CD4-positive, alpha-beta T cell (primary cell): ENCODE data around the gene MYB. TPM values are rescaled to one million over a fixed set of nuclear protein-coding genes. Genes with fewer than 3 reads are reported as not detected.
A peak's percentile ranks its signal among the peaks of the same experiment; 100 is the strongest.

ENCODE experiments used
- ATAC-seq: fragments of 200-7000 bp; cut with Tn5 transposase; one replicate; pipeline ENCODE4 v1.10.0; 2022; ENCODE audit warnings: mild to moderate bottlenecking; ENCODE audit not compliant: poor library complexity
- CTCF ChIA-PET: fragments of 350-600 bp; sonication (Branson Sonifier 250); formaldehyde crosslinking; loops from one replicate; lab custom pipeline; 2021; ENCODE audit warnings: antibody characterized with exemption, inconsistent platforms; lab: Charles Lee
- POLR2A ChIA-PET: fragments of 350-600 bp; sonication (Branson Sonifier 250); formaldehyde crosslinking; loops from one replicate; lab custom pipeline; 2021; ENCODE audit warnings: antibody characterized with exemption, inconsistent platforms; lab: Charles Lee
- DNase-seq, 14 experiments: peaks; one replicate each; pipeline ENCODE4 v3.0.0-alpha.2; 2013 to 2020; ENCODE audit warnings: mixed read lengths in 2 of 14
- H3K27ac ChIP-seq, 2 donors: one replicate each; pipeline versions ENCODE4 v1.5.1 to v1.7.0; 2013; ENCODE audit warnings: low read length in 2 of 2, low read depth in 1 of 2, mild to moderate bottlenecking in 1 of 2
- H3K27me3 ChIP-seq, 2 experiments: 1 replicate in 1 of 2; 2 replicates in 1 of 2; pipeline versions ENCODE4 v1.6.1 to v1.7.0; 2013; ENCODE audit warnings: low read length in 2 of 2, control low read depth in 1 of 2, mild to moderate bottlenecking in 1 of 2, moderate library complexity in 1 of 2; ENCODE audit not compliant: insufficient read depth in 2 of 2, control insufficient read depth in 1 of 2
- H3K36me3 ChIP-seq: one replicate; pipeline ENCODE4 v1.6.1; 2013; ENCODE audit warnings: low read length, control low read depth; ENCODE audit not compliant: insufficient read depth
- H3K4me1 ChIP-seq: one replicate; pipeline ENCODE4 v1.6.1; 2013; ENCODE audit warnings: low read length, control low read depth; ENCODE audit not compliant: insufficient read depth
- H3K4me3 ChIP-seq: one replicate; pipeline ENCODE4 v1.5.1; 2013; ENCODE audit warnings: mild to moderate bottlenecking, low read length, moderate library complexity
- H3K9me3 ChIP-seq, 2 experiments: 1 replicate in 1 of 2; 2 replicates in 1 of 2; pipeline versions ENCODE4 v1.6.1 to v1.7.0; 2013; ENCODE audit warnings: low read length in 2 of 2, mild to moderate bottlenecking in 2 of 2, control low read depth in 1 of 2, moderate library complexity in 1 of 2; ENCODE audit not compliant: control insufficient read depth in 1 of 2, insufficient read depth in 1 of 2
- H3K27ac Mint-ChIP-seq: one replicate; pipeline ENCODE4 v1.8.0; 2020; ENCODE audit warnings: mixed read lengths
- H3K27me3 Mint-ChIP-seq: one replicate; pipeline ENCODE4 v1.8.0; 2021; ENCODE audit warnings: mixed read lengths
- H3K36me3 Mint-ChIP-seq: one replicate; pipeline ENCODE4 v1.8.0; 2021; ENCODE audit warnings: low read depth, mixed read lengths
- H3K4me1 Mint-ChIP-seq: one replicate; pipeline ENCODE4 v1.8.0; 2021; ENCODE audit warnings: low read depth, mixed read lengths
- H3K4me3 Mint-ChIP-seq: one replicate; pipeline ENCODE4 v1.8.0; 2020; ENCODE audit warnings: mild to moderate bottlenecking, mixed read lengths
- H3K9me3 Mint-ChIP-seq: one replicate; pipeline ENCODE4 v1.8.0; 2020; ENCODE audit warnings: mixed read lengths
- CTCF ChIP-seq: fragments of 200-600 bp; IDR thresholded peaks from one replicate; pipeline ENCODE4 v1.8.0; 2022; ENCODE audit warnings: antibody characterized with exemption, mild to moderate bottlenecking
- intact Hi-C, 2 experiments: fragments of 100-400 bp; cut with DNase I in 1 of 2; cut with micrococcal nuclease in 1 of 2; formaldehyde crosslinking; loops; one replicate each; pipeline versions ENCODE4 v1.15.1 to v1.9.0; 2023 to 2025; cut with DNase I, micrococcal nuclease
- total RNA-seq, 174 experiments: library from RNA in 2 of 174; stranded (reverse) in 2 of 174; gene quantifications; one replicate each; pipeline ENCODE4 v1.2.3 and lab custom pipeline; 2021 to 2026

MYB gene
- total RNA-seq, 2 experiments from 2014 or later, result 2.0 to 2.6 TPM

GRCh38 chr6:135195041-135195440, 13.9 kb downstream of the MYB start:
- H3K27me3 ChIP-seq, result no peaks in the 10 kb centered on the region
- no peak overlapping the region for H3K27ac Mint-ChIP-seq
- H3K36me3 ChIP-seq, result no peaks in the 10 kb centered on the region
- ATAC-seq (no peak), DNase-seq (no peak)
- H3K36me3 Mint-ChIP-seq, result peaks cover 59% of the 10 kb centered on the region
- H3K9me3 ChIP-seq, result no peaks in the 10 kb centered on the region
- H3K27ac ChIP-seq, result no peak overlapping the region
- ChIA-PET POLR2A (interaction anchor here (0.9 kb wide), 1 partner anchor 140 kb away, joined by 3 read pairs; the partner anchor contains the start of gene HBS1L), CTCF (no interaction called here)
- peaks cover 10% of the 10 kb centered on the region for H3K4me1 ChIP-seq
- H3K4me1 Mint-ChIP-seq, result peaks cover 27% of the 10 kb centered on the region
- H3K9me3 Mint-ChIP-seq, result no peaks in the 10 kb centered on the region
- intact Hi-C loops, result no loop called here
- no peak overlapping the region for H3K4me3 ChIP-seq
- TF ChIP-seq CTCF, result no peak
- H3K4me3 Mint-ChIP-seq, result no peak overlapping the region
- H3K27me3 Mint-ChIP-seq, result no peaks in the 10 kb centered on the region

GRCh38 chr6:135195522-135195921, 14.4 kb downstream of the MYB start:
- Histone ChIP-seq H3K4me1 (peaks cover 10% of the 10 kb centered on the region), H3K4me3 (no peak overlapping the region)
- no peak for ATAC-seq

GRCh38 chr6:135196739-135197510, 15.8 kb downstream of the MYB start:
- Histone ChIP-seq H3K4me1 (peaks cover 10% of the 10 kb centered on the region), H3K4me3 (no peak overlapping the region), H3K36me3 (no peaks in the 10 kb centered on the region), H3K9me3 (no peaks in the 10 kb centered on the region), H3K27me3 (no peaks in the 10 kb centered on the region), H3K27ac (no peak overlapping the region)
- no peaks in the 10 kb centered on the region for H3K9me3 Mint-ChIP-seq
- DNase-seq (no peak), ATAC-seq (no peak)
- peaks cover 27% of the 10 kb centered on the region for H3K4me1 Mint-ChIP-seq
- ChIA-PET CTCF (interaction anchor here (1.7 kb wide), 1 partner anchor 13 kb away, joined by 3 read pairs; no protein-coding TSS in a partner anchor), POLR2A (interaction anchor here (0.6 to 1.9 kb wide), 4 partner anchors 13 to 107 kb away, joined by 3 to 6 read pairs (median 6); no protein-coding TSS in a partner anchor)
- peak overlapping the region; percentile 49 for H3K4me3 Mint-ChIP-seq
- H3K36me3 Mint-ChIP-seq, result peaks cover 58% of the 10 kb centered on the region
- peak overlapping the region; percentile 47 for H3K27ac Mint-ChIP-seq
- no peaks in the 10 kb centered on the region for H3K27me3 Mint-ChIP-seq
- intact Hi-C loops, result no loop called here
- no peak for TF ChIP-seq CTCF

More at GRCh38 chr6:135195522-135195921, 14.4 kb downstream of the MYB start:
- no peak for DNase-seq
- H3K9me3 ChIP-seq, result no peaks in the 10 kb centered on the region
- no peaks in the 10 kb centered on the region for H3K36me3 ChIP-seq
- H3K4me3 Mint-ChIP-seq, result no peak overlapping the region
- no peak for TF ChIP-seq CTCF
- H3K4me1 Mint-ChIP-seq, result peaks cover 27% of the 10 kb centered on the region
- no peak overlapping the region for H3K27ac Mint-ChIP-seq
- POLR2A ChIA-PET, result no interaction called here
- CTCF ChIA-PET, result no interaction called here
- no peaks in the 10 kb centered on the region for H3K27me3 ChIP-seq
- H3K36me3 Mint-ChIP-seq, result peaks cover 62% of the 10 kb centered on the region
- no peaks in the 10 kb centered on the region for H3K9me3 Mint-ChIP-seq
- intact Hi-C loops, result no loop called here
- no peaks in the 10 kb centered on the region for H3K27me3 Mint-ChIP-seq
- no peak overlapping the region for H3K27ac ChIP-seq
